B cell (primary cell): ENCODE data around the gene KIF16B. TPM values are rescaled to one million over a fixed set of nuclear protein-coding genes. Genes with fewer than 3 reads are reported as not detected.

Experiments
- ATAC-seq: fragments of 200-7000 bp; cut with Tn5 transposase; one replicate; pipeline ENCODE4 v1.10.0; 2021; ENCODE audit warnings: low read depth, mild to moderate bottlenecking, moderate number of reproducible peaks, moderate library complexity
- CTCF ChIA-PET: fragments of 350-600 bp; sonication (Branson Sonifier 250); formaldehyde crosslinking; loops from one replicate; lab custom pipeline; 2021; ENCODE audit warnings: antibody characterized with exemption, inconsistent platforms; lab: Charles Lee
- POLR2A ChIA-PET: fragments of 350-600 bp; sonication (Branson Sonifier 250); formaldehyde crosslinking; loops from one replicate; lab custom pipeline; 2021; ENCODE audit warnings: antibody characterized with exemption; lab: Charles Lee
- DNase-seq: peaks from one replicate; pipeline ENCODE4 v3.0.0; 2013
- H2AFZ ChIP-seq: 2 replicates; pipeline ENCODE4 v1.6.1; 2012; ENCODE audit warnings: mild to moderate bottlenecking, low read depth, low read length; ENCODE audit not compliant: insufficient read depth, poor library complexity, severe bottlenecking
- H3K27ac ChIP-seq, 2 donors: 1 replicate in 1 of 2; 2 replicates in 1 of 2; pipeline ENCODE4 v1.5.1; 2012 to 2013; ENCODE audit warnings: low read length in 2 of 2, mild to moderate bottlenecking in 2 of 2, moderate library complexity in 1 of 2
- H3K27me3 ChIP-seq, 4 experiments: fragments of 200-600 bp in 1 of 4; sonication (generic) in 1 of 4; replicated peaks in 1 of 4; 1 replicate in 2 of 4; 2 replicates in 2 of 4; pipeline versions ENCODE4 v1.6.1 to v1.7.0; 2013 to 2016; ENCODE audit warnings: low read length in 3 of 4, mild to moderate bottlenecking in 2 of 4, mixed read lengths in 1 of 4, moderate library complexity in 1 of 4; ENCODE audit not compliant: insufficient read depth in 4 of 4, control insufficient read depth in 3 of 4; ENCODE audit errors: control extremely low read depth in 1 of 4
- H3K36me3 ChIP-seq, 2 experiments: replicated peaks in 1 of 2; 1 replicate in 1 of 2; 2 replicates in 1 of 2; pipeline versions ENCODE4 v1.6.1 to v1.7.1; 2013; ENCODE audit warnings: low read length in 1 of 2; ENCODE audit not compliant: insufficient read depth in 2 of 2, control insufficient read depth in 1 of 2; ENCODE audit errors: control extremely low read depth in 1 of 2, extremely low read depth in 1 of 2
- H3K4me1 ChIP-seq, 2 donors: fragments of 200-600 bp in 1 of 2; sonication (generic) in 1 of 2; 1 replicate in 1 of 2; 2 replicates in 1 of 2; pipeline versions ENCODE4 v1.5.1 to v1.6.1; 2013 to 2017; ENCODE audit warnings: low read length in 2 of 2; ENCODE audit not compliant: control insufficient read depth in 2 of 2, insufficient read depth in 2 of 2
- H3K4me2 ChIP-seq: replicated peaks from 2 replicates; pipeline ENCODE3; 2012; ENCODE audit warnings: mild to moderate bottlenecking, low read depth, low read length; ENCODE audit not compliant: poor library complexity, severe bottlenecking
- H3K4me3 ChIP-seq, 5 experiments: fragments of 200-600 bp in 1 of 5; sonication (generic) in 1 of 5; 1 replicate in 3 of 5; 2 replicates in 2 of 5; pipeline versions ENCODE4 v1.5.1 to v1.7.0; 2011 to 2016; ENCODE audit warnings: low read length in 4 of 5, mild to moderate bottlenecking in 4 of 5, low read depth in 2 of 5, control low read depth in 1 of 5, moderate library complexity in 1 of 5; ENCODE audit not compliant: insufficient read depth in 1 of 5; ENCODE audit errors: control extremely low read depth in 1 of 5, extremely low read depth in 1 of 5
- H3K79me2 ChIP-seq: fragments of 200-600 bp; sonication (generic); one replicate; pipeline ENCODE4 v1.6.0; 2016; ENCODE audit warnings: low read length; ENCODE audit not compliant: control insufficient read depth, insufficient read depth
- H3K9ac ChIP-seq: fragments of 200-600 bp; sonication (generic); 2 replicates; pipeline ENCODE4 v1.6.1; 2017; ENCODE audit warnings: mild to moderate bottlenecking, low read length, moderate library complexity
- H3K9me3 ChIP-seq, 3 donors: one replicate each; pipeline versions ENCODE4 v1.6.1 to v1.7.1; 2013; ENCODE audit warnings: low read length in 2 of 3; ENCODE audit not compliant: control insufficient read depth in 2 of 3, insufficient read depth in 1 of 3; ENCODE audit errors: control extremely low read depth in 1 of 3
- H4K20me1 ChIP-seq: 2 replicates; pipeline ENCODE4 v1.6.0; 2012; ENCODE audit warnings: mild to moderate bottlenecking, low read length; ENCODE audit not compliant: insufficient read depth, control insufficient read depth, poor library complexity, severe bottlenecking
- H3K27ac Mint-ChIP-seq: one replicate; pipeline ENCODE4 v1.8.0; 2021; ENCODE audit warnings: mixed read lengths
- H3K27me3 Mint-ChIP-seq: one replicate; pipeline ENCODE4 v1.8.0; 2021; ENCODE audit warnings: mixed read lengths
- H3K4me1 Mint-ChIP-seq: one replicate; pipeline ENCODE4 v1.8.0; 2021; ENCODE audit warnings: mixed read lengths
- H3K4me3 Mint-ChIP-seq: one replicate; pipeline ENCODE4 v1.8.0; 2021; ENCODE audit warnings: mixed read lengths
- H3K9me3 Mint-ChIP-seq: one replicate; pipeline ENCODE4 v1.8.0; 2022; ENCODE audit warnings: mixed read lengths; ENCODE audit not compliant: insufficient read depth
- CTCF ChIP-seq: fragments of 200-600 bp; IDR thresholded peaks from one replicate; pipeline ENCODE4 v1.8.0; 2022; ENCODE audit warnings: antibody characterized with exemption, mild to moderate bottlenecking
- EZH2 ChIP-seq: IDR thresholded peaks from 2 replicates; pipeline ENCODE4 v1.6.1; 2012; ENCODE audit warnings: borderline replicate concordance, low read depth, mild to moderate bottlenecking, moderate library complexity, low read length; ENCODE audit not compliant: insufficient read depth, poor library complexity, severe bottlenecking
- WGBS: methylation state at CpG from one replicate; pipeline ENCODE4 v1.1.5; 2013; ENCODE audit warnings: missing lambda C conversion rate; ENCODE audit not compliant: insufficient coverage; 5-methylcytosine and 5-hydroxymethylcytosine counted together
- intact Hi-C: fragments of 100-400 bp; cut with micrococcal nuclease; formaldehyde crosslinking; loops from one replicate; pipeline ENCODE4 v1.10.0; 2022
- polyA plus RNA-seq: library from polyadenylated mRNA; depleted of rRNA; stranded (reverse); fragments of >200 nt; gene quantifications from 2 replicates; pipeline ENCODE4 v1.2.3, GENCODE V29; 2012
- total RNA-seq, 2 donors: library from RNA; stranded (reverse); fragments of 120-200 nt in 1 of 2; gene quantifications; 1 replicate in 1 of 2; 2 replicates in 1 of 2; pipeline versions ENCODE4 v1.2.3 to v1.2.4, GENCODE V29; 2013 to 2022

KIF16B gene
- total and polyA plus RNA-seq, 2 donors (not counting 1 experiment from before 2014, with no cell fraction given) = 4.5 to 13.0 TPM

GRCh38 chr20:16273812-16274555, 299.3 kb downstream of the KIF16B start:
- Histone ChIP-seq H2AFZ (no peak overlapping the region), H3K9me3 (no peaks in the 10 kb centered on the region), H3K27ac (no peak overlapping the region), H3K4me1 (peaks cover 9% of the 10 kb centered on the region in 2 donors), H3K36me3 (peaks cover 0 to 4% of the 10 kb centered on the region in 2 experiments), H3K4me2 (no peak overlapping the region), H3K9ac (no peak overlapping the region), H3K4me3 (no peak overlapping the region), H3K27me3 (no peaks in the 10 kb centered on the region), H3K79me2 (no peaks in the 10 kb centered on the region), H4K20me1 (no peaks in the 10 kb centered on the region)
- ChIA-PET CTCF (interaction anchor here (0.7 kb wide), 1 partner anchor 30 kb away, joined by 5 read pairs; no protein-coding TSS in a partner anchor), POLR2A (no interaction called here)
- WGBS = 100% methylated on average over 1 of the region's 4 CpGs
- Mint-ChIP-seq H3K27me3 (no peaks in the 10 kb centered on the region), H3K9me3 (no peaks in the 10 kb centered on the region), H3K4me3 (no peak overlapping the region), H3K4me1 (peaks cover 16% of the 10 kb centered on the region), H3K27ac (no peak overlapping the region)
- DNase-seq (no peak), ATAC-seq (no peak)
- TF ChIP-seq CTCF = no peak
- no peak for TF ChIP-seq EZH2
- intact Hi-C loops = no loop called here

- POLR2A ChIA-PET = no interaction called here
- no peak for ATAC-seq
- H3K4me1 Mint-ChIP-seq = peaks cover 16% of the 10 kb centered on the region
Observed at GRCh38 chr20:16272780-16273360, 300.4 kb downstream of the KIF16B start.

More at GRCh38 chr20:16272780-16273360, 300.4 kb downstream of the KIF16B start:
- H3K27ac Mint-ChIP-seq = no peak overlapping the region
- Histone ChIP-seq H3K36me3 (peaks cover 0 to 4% of the 10 kb centered on the region in 2 experiments), H4K20me1 (no peaks in the 10 kb centered on the region), H3K9ac (no peak overlapping the region), H3K4me1 (peaks cover 9% of the 10 kb centered on the region in 2 donors), H2AFZ (no peak overlapping the region), H3K9me3 (peaks cover 0 to under 1% (median 0%) of the 10 kb centered on the region in 3 donors), H3K79me2 (no peaks in the 10 kb centered on the region), H3K27me3 (no peaks in the 10 kb centered on the region), H3K4me2 (no peak overlapping the region), H3K4me3 (no peak overlapping the region), H3K27ac (no peak overlapping the region)
- TF ChIP-seq CTCF (no peak), EZH2 (no peak)
- intact Hi-C loops = no loop called here
- no peaks in the 10 kb centered on the region for H3K9me3 Mint-ChIP-seq
- CTCF ChIA-PET = no interaction called here
- no peaks in the 10 kb centered on the region for H3K27me3 Mint-ChIP-seq
- no peak for DNase-seq
- 93% methylated on average over 19 of the region's 20 CpGs for WGBS
- H3K4me3 Mint-ChIP-seq = no peak overlapping the region
